Measurements from ENCODE around the gene KAT2B. TPM values are rescaled to one million over a fixed set of nuclear protein-coding genes. Genes with fewer than 3 reads are reported as not detected.
"Not testable (repeated sequence)": the region's sequence is repeated elsewhere in the genome, so short reads cannot be mapped to it uniquely, and the experiment has no call there.

KAT2B gene
- total and polyA plus RNA-seq, 4 donors = 7.5 to 58.5 (median 16.3) TPM

DNA sequence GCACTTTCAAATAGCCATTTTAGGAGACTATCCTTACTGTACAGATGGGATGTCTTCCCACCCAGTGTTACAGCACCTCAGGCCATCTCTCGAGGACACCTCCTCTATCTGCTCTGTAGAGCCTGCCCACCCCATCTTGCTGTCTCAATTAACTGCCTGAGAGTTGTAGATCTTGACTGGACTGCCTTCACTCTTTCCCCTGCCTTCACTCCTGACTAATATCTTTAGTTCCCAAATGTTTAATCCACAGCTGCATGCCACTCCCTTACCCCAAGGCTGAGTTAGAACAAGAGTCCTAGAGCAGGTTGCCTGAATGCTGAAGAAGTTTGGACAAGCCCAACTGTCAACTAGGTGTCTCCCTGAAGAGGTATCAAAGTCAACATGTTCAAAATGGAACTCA lies 26.9 kb upstream of the KAT2B start:
- Histone ChIP-seq H3K27ac (ENCODE audit: low read depth in 1 of 2, low read length in 2 of 2) (no peak overlapping the region), H3K4me3 (ENCODE audit: low read depth in 1 of 3, low read length in 3 of 3) (no peak overlapping the region), H3K4me1 (ENCODE audit: control insufficient read depth in 4 of 4, insufficient read depth in 4 of 4, low read length in 3 of 4) (no peaks in the 10 kb centered on the region), H3K36me3 (ENCODE audit: control insufficient read depth in 4 of 4, insufficient read depth in 3 of 4, low read depth in 1 of 4, low read length in 3 of 4) (no peaks in the 10 kb centered on the region), H3K27me3 (ENCODE audit: control insufficient read depth in 4 of 4, insufficient read depth in 4 of 4, low read length in 3 of 4) (no peaks in the 10 kb centered on the region), H3K9ac (ENCODE audit: low read depth in 1 of 2, low read length in 2 of 2) (no peak overlapping the region), H3K9me3 (ENCODE audit: control insufficient read depth in 4 of 4, low read length in 3 of 4) (no peaks in the 10 kb centered on the region)
- TF ChIP-seq TAF1 (conservative IDR thresholded peaks at IDR 0.05) = no peak
- TF ChIP-seq HNF4A (conservative IDR thresholded peaks at IDR 0.05) = no peak
- WGBS = 92% methylated on average over 1 of the region's 1 CpG
- peak; percentile 53 for DNase-seq (ENCODE audit: low spot score)

DNA sequence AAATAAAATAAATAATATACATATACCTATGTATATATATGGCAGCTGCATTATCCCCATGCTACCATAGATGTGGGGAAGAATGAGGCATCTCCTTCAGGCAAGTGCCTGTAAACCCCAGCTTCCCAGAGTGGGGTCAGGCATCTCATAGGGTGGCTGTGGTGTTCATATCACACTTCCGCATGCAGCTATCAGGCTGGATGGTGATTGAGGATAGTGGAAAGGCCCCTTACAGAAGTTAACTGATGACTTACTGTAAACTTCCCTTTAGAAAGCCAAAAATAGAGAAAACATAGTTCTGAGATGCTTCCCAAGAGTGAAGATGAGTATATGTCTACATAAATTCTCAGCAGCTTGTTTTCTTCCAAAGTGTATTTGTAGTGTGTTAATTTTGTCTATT lies 24.7 kb upstream of the KAT2B start:
- Histone ChIP-seq H3K9me3 (ENCODE audit: control insufficient read depth in 4 of 4, low read length in 3 of 4) (no peaks in the 10 kb centered on the region), H3K27ac (ENCODE audit: low read depth in 1 of 2, low read length in 2 of 2) (no peak overlapping the region), H3K9ac (ENCODE audit: low read depth in 1 of 2, low read length in 2 of 2) (no peak overlapping the region), H3K4me3 (ENCODE audit: low read depth in 1 of 3, low read length in 3 of 3) (no peak overlapping the region), H3K36me3 (ENCODE audit: control insufficient read depth in 4 of 4, insufficient read depth in 3 of 4, low read depth in 1 of 4, low read length in 3 of 4) (no peaks in the 10 kb centered on the region), H3K4me1 (ENCODE audit: control insufficient read depth in 4 of 4, insufficient read depth in 4 of 4, low read length in 3 of 4) (no peaks in the 10 kb centered on the region), H3K27me3 (ENCODE audit: control insufficient read depth in 4 of 4, insufficient read depth in 4 of 4, low read length in 3 of 4) (no peaks in the 10 kb centered on the region)
- 92% methylated on average over 1 of the region's 1 CpG for WGBS
- no peak for TF ChIP-seq REST (IDR thresholded peaks at IDR 0.05)
- TF ChIP-seq EGR1 (IDR thresholded peaks at IDR 0.05; ENCODE audit: low read depth in 2 of 2) = no peak
- TF ChIP-seq JUND (IDR thresholded peaks at IDR 0.05) = no peak
- TF ChIP-seq, protein P1, sequence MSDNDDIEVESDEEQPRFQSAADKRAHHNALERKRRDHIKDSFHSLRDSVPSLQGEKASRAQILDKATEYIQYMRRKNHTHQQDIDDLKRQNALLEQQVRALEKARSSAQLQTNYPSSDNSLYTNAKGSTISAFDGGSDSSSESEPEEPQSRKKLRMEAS (IDR thresholded peaks at IDR 0.05) = no peak
- TF ChIP-seq ATF3 (IDR thresholded peaks at IDR 0.05) = no peak
- no peak for TF ChIP-seq RXRA (IDR thresholded peaks at IDR 0.05)
- no peak for TF ChIP-seq HNF4A (conservative IDR thresholded peaks at IDR 0.05)
- DNase-seq (ENCODE audit: low spot score) = peak; percentile 62

GRCh38 chr3:20016076-20016475 lies 24.2 kb upstream of the KAT2B start:
- 88% methylated on average over 3 of the region's 3 CpGs for WGBS
- H3K9ac ChIP-seq (ENCODE audit: low read depth in 1 of 2, low read length in 2 of 2); H3K27ac ChIP-seq (ENCODE audit: low read depth in 1 of 2, low read length in 2 of 2); H3K9me3 ChIP-seq (ENCODE audit: control insufficient read depth in 4 of 4, low read length in 3 of 4); H3K4me3 ChIP-seq (ENCODE audit: low read depth in 1 of 3, low read length in 3 of 3); DNase-seq (ENCODE audit: low spot score); H3K36me3 ChIP-seq (ENCODE audit: control insufficient read depth in 4 of 4, insufficient read depth in 3 of 4, low read depth in 1 of 4, low read length in 3 of 4); H3K4me1 ChIP-seq (ENCODE audit: control insufficient read depth in 4 of 4, insufficient read depth in 4 of 4, low read length in 3 of 4); H3K27me3 ChIP-seq (ENCODE audit: control insufficient read depth in 4 of 4, insufficient read depth in 4 of 4, low read length in 3 of 4): not testable (repeated sequence)

DNA sequence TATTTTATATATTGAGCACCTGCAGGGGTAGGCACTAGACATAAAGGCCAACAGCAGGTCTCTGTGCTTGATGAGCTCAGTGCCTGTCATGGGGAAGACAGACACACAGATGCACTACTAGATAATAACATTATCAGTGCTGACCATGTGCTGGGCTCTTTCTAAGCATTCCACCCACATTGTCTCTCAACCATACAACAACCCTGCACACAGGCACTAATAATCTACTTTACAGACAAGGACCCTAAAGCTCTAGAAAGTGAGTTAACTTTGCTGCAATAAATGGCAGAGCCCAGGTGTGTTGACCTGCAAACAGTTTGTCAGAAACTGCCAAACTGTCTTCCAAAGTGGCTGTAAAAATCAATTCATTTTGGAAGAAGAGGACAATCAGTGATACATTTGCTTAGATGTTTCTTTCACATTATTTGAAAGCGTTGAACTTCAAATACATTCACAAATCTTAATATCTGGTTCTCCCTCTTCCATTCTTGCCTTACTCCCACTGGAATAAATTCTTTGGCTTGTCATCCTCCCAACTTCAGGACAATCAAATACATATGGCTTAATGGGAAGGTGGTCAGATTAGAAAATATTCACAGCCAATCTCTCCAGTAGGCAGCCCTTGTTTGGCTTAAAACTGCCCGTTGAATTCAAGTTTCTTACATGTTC lies 17.2 kb upstream of the KAT2B start:
- DNase-seq (ENCODE audit: low spot score) = peak; percentile 47
- H3K27me3 ChIP-seq (ENCODE audit: control insufficient read depth in 4 of 4, insufficient read depth in 4 of 4, low read length in 3 of 4) = no peaks in the 10 kb centered on the region
- WGBS = 71% methylated on average over 2 of the region's 2 CpGs
- no peak for TF ChIP-seq REST (IDR thresholded peaks at IDR 0.05)
- no peak for TF ChIP-seq RAD21 (IDR thresholded peaks at IDR 0.05)
- TF ChIP-seq FOXA1 (IDR thresholded peaks at IDR 0.05) = no peak
- TF ChIP-seq CTCF (IDR thresholded peaks at IDR 0.05; ENCODE audit: low read depth, low read length, missing input control) = no peak
- TF ChIP-seq HNF4G (IDR thresholded peaks at IDR 0.05) = no peak
- TF ChIP-seq RXRA (IDR thresholded peaks at IDR 0.05) = no peak
- TF ChIP-seq HNF4A (conservative IDR thresholded peaks at IDR 0.05) = no peak
- no peak for TF ChIP-seq JUND (IDR thresholded peaks at IDR 0.05)
- TF ChIP-seq ATF3 (IDR thresholded peaks at IDR 0.05) = no peak

More for the DNA sequence above, 17.2 kb upstream of the KAT2B start:
- no peak overlapping the region for H3K4me3 ChIP-seq (ENCODE audit: low read depth in 1 of 3, low read length in 3 of 3)
- H3K9me3 ChIP-seq (ENCODE audit: control insufficient read depth in 4 of 4, low read length in 3 of 4) = no peaks in the 10 kb centered on the region
- no peaks in the 10 kb centered on the region for H3K36me3 ChIP-seq (ENCODE audit: control insufficient read depth in 4 of 4, insufficient read depth in 3 of 4, low read depth in 1 of 4, low read length in 3 of 4)
- H3K9ac ChIP-seq (ENCODE audit: low read depth in 1 of 2, low read length in 2 of 2) = no peak overlapping the region
- H3K27ac ChIP-seq (ENCODE audit: low read depth in 1 of 2, low read length in 2 of 2) = no peak overlapping the region
- no peaks in the 10 kb centered on the region for H3K4me1 ChIP-seq (ENCODE audit: control insufficient read depth in 4 of 4, insufficient read depth in 4 of 4, low read length in 3 of 4)
